ENCODE measurements around the gene AXIN2. TPM values are rescaled to one million over a fixed set of nuclear protein-coding genes. Genes with fewer than 3 reads are reported as not detected.

The AXIN2 gene
- total and polyA plus RNA-seq, 2 experiments from 2014 or later: 0.94 to 2.4 TPM

- H4K20me1 ChIP-seq (ENCODE audit: insufficient read depth): no peaks in the 10 kb centered on the region
- H3F3A ChIP-seq (ENCODE audit: insufficient read depth): no peaks in the 10 kb centered on the region
- DNase-seq: no peak
- no peaks in the 10 kb centered on the region for H3K36me3 ChIP-seq (ENCODE audit: low read depth)
- WGBS, 2 experiments (ENCODE audit: low coverage in 1 of 2, low lambda C conversion rate in 2 of 2, missing lambda C conversion rate in 2 of 2): 81 to 83% methylated on average over 10 of the region's 10 CpGs
- TF ChIP-seq EZH2phosphoT487 (IDR thresholded peaks at IDR 0.05; ENCODE audit: insufficient read depth, low read depth) (no peak), EZH2 (IDR thresholded peaks at IDR 0.05; ENCODE audit: insufficient read depth, poor library complexity, severe bottlenecking) (no peak)
- H3K4me1 ChIP-seq (ENCODE audit: insufficient read depth): peaks cover 15% of the 10 kb centered on the region; the same call in 1 of the 2 replicates
- in situ Hi-C loops (cut with MboI): no loop called here
- H3K79me2 ChIP-seq (ENCODE audit: insufficient read depth): no peaks in the 10 kb centered on the region
- no peak overlapping the region for H3K4me3 ChIP-seq
- no peaks in the 10 kb centered on the region for H3K9me2 ChIP-seq (ENCODE audit: insufficient read depth)
- H3K27ac ChIP-seq: no peak overlapping the region
- no peaks in the 10 kb centered on the region for H3K27me3 ChIP-seq (replicated peaks; ENCODE audit: insufficient read depth)
- no peaks in the 10 kb centered on the region for H3K9me3 ChIP-seq (ENCODE audit: low read depth)
- H3K9ac ChIP-seq: no peak overlapping the region
- no peak overlapping the region for H3K4me2 ChIP-seq (ENCODE audit: unreplicated experiment)
- no peak overlapping the region for H2AFZ ChIP-seq
Measured at GRCh38 chr17:65530523-65531255, 30.8 kb downstream of the AXIN2 start.

GRCh38 chr17:65529761-65530522, 31.5 kb downstream of the AXIN2 start:
- WGBS, 2 experiments (ENCODE audit: low coverage in 1 of 2, low lambda C conversion rate in 2 of 2, missing lambda C conversion rate in 2 of 2): 93% methylated on average over 17 of the region's 17 CpGs
- in situ Hi-C loops (cut with MboI): no loop called here

GRCh38 chr17:65529040-65529633, 32.3 kb downstream of the AXIN2 start:
- Histone ChIP-seq H4K20me1 (ENCODE audit: insufficient read depth) (no peaks in the 10 kb centered on the region), H3K4me1 (ENCODE audit: insufficient read depth) (peaks cover 15% of the 10 kb centered on the region; the same call in 1 of the 2 replicates), H3K27ac (no peak overlapping the region), H3K36me3 (ENCODE audit: low read depth) (no peaks in the 10 kb centered on the region), H2AFZ (no peak overlapping the region), H3K79me2 (ENCODE audit: insufficient read depth) (no peaks in the 10 kb centered on the region), H3K9ac (no peak overlapping the region), H3K27me3 (replicated peaks; ENCODE audit: insufficient read depth) (no peaks in the 10 kb centered on the region), H3K9me2 (ENCODE audit: insufficient read depth) (no peaks in the 10 kb centered on the region), H3K4me3 (no peak overlapping the region), H3K4me2 (ENCODE audit: unreplicated experiment) (no peak overlapping the region), H3F3A (ENCODE audit: insufficient read depth) (no peaks in the 10 kb centered on the region), H3K9me3 (ENCODE audit: low read depth) (no peaks in the 10 kb centered on the region)
- no peak for DNase-seq
- in situ Hi-C loops (cut with MboI): no loop called here
- WGBS, 2 experiments (ENCODE audit: low coverage in 1 of 2, low lambda C conversion rate in 2 of 2, missing lambda C conversion rate in 2 of 2): 82 to 84% methylated on average over 7 of the region's 7 CpGs
- TF ChIP-seq EZH2phosphoT487 (IDR thresholded peaks at IDR 0.05; ENCODE audit: insufficient read depth, low read depth): no peak
- no peak for TF ChIP-seq EZH2 (IDR thresholded peaks at IDR 0.05; ENCODE audit: insufficient read depth, poor library complexity, severe bottlenecking)

More at GRCh38 chr17:65529761-65530522, 31.5 kb downstream of the AXIN2 start:
- TF ChIP-seq EZH2 (IDR thresholded peaks at IDR 0.05; ENCODE audit: insufficient read depth, poor library complexity, severe bottlenecking): no peak
- TF ChIP-seq EZH2phosphoT487 (IDR thresholded peaks at IDR 0.05; ENCODE audit: insufficient read depth, low read depth): no peak
- Histone ChIP-seq H3K4me3 (no peak overlapping the region), H3K79me2 (ENCODE audit: insufficient read depth) (no peaks in the 10 kb centered on the region), H4K20me1 (ENCODE audit: insufficient read depth) (no peaks in the 10 kb centered on the region), H3F3A (ENCODE audit: insufficient read depth) (no peaks in the 10 kb centered on the region), H2AFZ (no peak overlapping the region), H3K9me3 (ENCODE audit: low read depth) (no peaks in the 10 kb centered on the region), H3K4me1 (ENCODE audit: insufficient read depth) (peaks cover 15% of the 10 kb centered on the region; the same call in 1 of the 2 replicates), H3K9ac (no peak overlapping the region), H3K27me3 (replicated peaks; ENCODE audit: insufficient read depth) (no peaks in the 10 kb centered on the region), H3K36me3 (ENCODE audit: low read depth) (no peaks in the 10 kb centered on the region), H3K4me2 (ENCODE audit: unreplicated experiment) (no peak overlapping the region), H3K27ac (no peak overlapping the region), H3K9me2 (ENCODE audit: insufficient read depth) (no peaks in the 10 kb centered on the region)
- DNase-seq: no peak

GRCh38 chr17:65527857-65528591, 33.4 kb downstream of the AXIN2 start:
- no peaks in the 10 kb centered on the region for H3K9me2 ChIP-seq (ENCODE audit: insufficient read depth)
- H3K36me3 ChIP-seq (ENCODE audit: low read depth): no peaks in the 10 kb centered on the region
- H3K4me3 ChIP-seq: no peak overlapping the region
- no peaks in the 10 kb centered on the region for H3K27me3 ChIP-seq (replicated peaks; ENCODE audit: insufficient read depth)
- H3K4me2 ChIP-seq (ENCODE audit: unreplicated experiment): no peak overlapping the region
- 71 to 72% methylated on average over 16 of the region's 16 CpGs for WGBS, 2 experiments (ENCODE audit: low coverage in 1 of 2, low lambda C conversion rate in 2 of 2, missing lambda C conversion rate in 2 of 2)
- no peak overlapping the region for H3K27ac ChIP-seq
- no peaks in the 10 kb centered on the region for H3K9me3 ChIP-seq (ENCODE audit: low read depth)
- peaks cover 15% of the 10 kb centered on the region; the same call in 1 of the 2 replicates for H3K4me1 ChIP-seq (ENCODE audit: insufficient read depth)
- in situ Hi-C loops (cut with MboI): no loop called here
- no peaks in the 10 kb centered on the region for H3K79me2 ChIP-seq (ENCODE audit: insufficient read depth)
- no peaks in the 10 kb centered on the region for H4K20me1 ChIP-seq (ENCODE audit: insufficient read depth)
- TF ChIP-seq EZH2phosphoT487 (IDR thresholded peaks at IDR 0.05; ENCODE audit: insufficient read depth, low read depth) (no peak), EZH2 (IDR thresholded peaks at IDR 0.05; ENCODE audit: insufficient read depth, poor library complexity, severe bottlenecking) (no peak)
- no peak overlapping the region for H2AFZ ChIP-seq
- no peaks in the 10 kb centered on the region for H3F3A ChIP-seq (ENCODE audit: insufficient read depth)
- no peak for DNase-seq
- no peak overlapping the region for H3K9ac ChIP-seq
